PC-9 (cell line): Measurements from ENCODE around the gene RYR2. TPM values are rescaled to one million over a fixed set of nuclear protein-coding genes. Genes with fewer than 3 reads are reported as not detected.

Source experiments
- BruUV-seq: library from RNA; stranded (reverse); fragments of 400-500 nt; replicated peaks from 2 replicates; lab custom pipeline; 2021; lab: Mats Ljungman, UMichigan
- CTCF ChIA-PET: fragments of 300-600 bp; sonication (Branson Sonifier 250); formaldehyde crosslinking; loops from one replicate; lab custom pipeline; 2022; ENCODE audit warnings: antibody characterized with exemption; lab: Charles Lee
- POLR2A ChIA-PET: fragments of 300-600 bp; sonication (Branson Sonifier 250); formaldehyde crosslinking; loops from one replicate; lab custom pipeline; 2022; ENCODE audit warnings: antibody characterized with exemption; ENCODE audit not compliant: unreplicated experiment; lab: Charles Lee
- DNase-seq, 2 experiments: peaks; one replicate each; pipeline versions ENCODE4 v3.0.0 to v3.0.0-alpha.2; 2015 to 2022; ENCODE audit warnings: mixed read lengths in 1 of 2
- H2AFZ ChIP-seq: fragments of 200-600 bp; sonication (generic); 2 replicates; pipeline ENCODE4 v1.8.1; 2017; ENCODE audit warnings: antibody characterized with exemption
- H3F3A ChIP-seq: fragments of 200-600 bp; sonication (generic); 2 replicates; pipeline ENCODE4 v1.8.1; 2017; ENCODE audit warnings: antibody characterized with exemption, mild to moderate bottlenecking, low read depth; ENCODE audit not compliant: insufficient read depth
- H3K27ac ChIP-seq: fragments of 200-600 bp; sonication (generic); 2 replicates; pipeline ENCODE4 v1.6.1; 2016; ENCODE audit warnings: mixed run types
- H3K27me3 ChIP-seq: fragments of 200-600 bp; sonication (generic); 2 replicates; pipeline ENCODE4 v1.6.1; 2016; ENCODE audit warnings: low read depth, mixed run types; ENCODE audit not compliant: insufficient read depth
- H3K36me3 ChIP-seq: fragments of 200-600 bp; sonication (generic); 2 replicates; pipeline ENCODE4 v1.6.1; 2016; ENCODE audit warnings: low read depth, mixed run types
- H3K4me1 ChIP-seq: fragments of 200-600 bp; sonication (generic); replicated peaks from 2 replicates; pipeline ENCODE4 v1.6.1; 2016; ENCODE audit warnings: mixed run types; ENCODE audit not compliant: insufficient read depth
- H3K4me2 ChIP-seq: fragments of 200-600 bp; sonication (generic); 2 replicates; pipeline ENCODE4 v1.6.1; 2017; ENCODE audit warnings: mixed run types
- H3K4me3 ChIP-seq: fragments of 200-600 bp; sonication (generic); 2 replicates; pipeline ENCODE4 v1.6.1; 2016; ENCODE audit warnings: mixed run types
- H3K79me2 ChIP-seq: fragments of 200-600 bp; sonication (generic); 2 replicates; pipeline ENCODE4 v1.6.1; 2017; ENCODE audit warnings: low read depth, mixed run types
- H3K9me2 ChIP-seq: fragments of 200-600 bp; sonication (generic); 2 replicates; pipeline ENCODE4 v1.8.1; 2017; ENCODE audit warnings: mild to moderate bottlenecking; ENCODE audit not compliant: insufficient read depth
- H3K9me3 ChIP-seq: fragments of 200-600 bp; sonication (generic); 2 replicates; pipeline ENCODE4 v1.8.1; 2016; ENCODE audit warnings: low read depth; ENCODE audit not compliant: insufficient read depth
- H4K20me1 ChIP-seq: fragments of 200-600 bp; sonication (generic); 2 replicates; pipeline ENCODE4 v1.8.1; 2017; ENCODE audit not compliant: insufficient read depth
- CTCF ChIP-seq: fragments of 200-600 bp; sonication (generic); conservative IDR thresholded peaks from 2 replicates; pipeline ENCODE4 v1.6.1; 2017; ENCODE audit warnings: mixed run types, antibody characterized with exemption, mild to moderate bottlenecking, moderate library complexity
- EZH2 ChIP-seq: fragments of 200-600 bp; sonication (generic); IDR thresholded peaks from 2 replicates; pipeline ENCODE4 v1.8.0; 2017; ENCODE audit warnings: antibody characterized with exemption, low read depth
- intact Hi-C: fragments of 100-400 bp; cut with micrococcal nuclease; formaldehyde crosslinking; loops from one replicate; pipeline ENCODE4 v1.10.0; 2022; ENCODE audit not compliant: unreplicated experiment
- total RNA-seq: library from RNA; stranded (reverse); gene quantifications from 2 replicates; pipeline ENCODE4 v1.2.3, GENCODE V29; 2021

Gene RYR2
- total RNA-seq, 1 experiment from 2014 or later, result not detected

GRCh38 chr1:237634922-237635321 is 592.9 kb downstream of the RYR2 start:
- no TSS peak for BruUV-seq
- Histone ChIP-seq H3K9me3 (no peaks in the 10 kb centered on the region), H4K20me1 (no peaks in the 10 kb centered on the region; the same call in 1 of the 2 replicates), H3K9me2 (no peaks in the 10 kb centered on the region; the same call in 1 of the 2 replicates), H3K79me2 (no peaks in the 10 kb centered on the region), H2AFZ (no peak overlapping the region), H3K4me3 (no peak overlapping the region), H3F3A (no peaks in the 10 kb centered on the region), H3K4me1 (no peaks in the 10 kb centered on the region), H3K27ac (no peak overlapping the region), H3K4me2 (no peak overlapping the region), H3K36me3 (no peaks in the 10 kb centered on the region), H3K27me3 (no peaks in the 10 kb centered on the region; the same call in 1 of the 2 replicates)
- POLR2A ChIA-PET, result no interaction called here
- no peak for TF ChIP-seq CTCF
- TF ChIP-seq EZH2, result no peak
- no peak for DNase-seq
- intact Hi-C loops, result no loop called here
- CTCF ChIA-PET, result no interaction called here

GRCh38 chr1:237638555-237638954 is 596.6 kb downstream of the RYR2 start:
- DNase-seq, result no peak
- no TSS peak for BruUV-seq
- H3K4me3 ChIP-seq, result no peak overlapping the region
- ChIA-PET CTCF (no interaction called here), POLR2A (no interaction called here)
- intact Hi-C loops, result no loop called here
- H3K9me2 ChIP-seq, result no peaks in the 10 kb centered on the region
- no peak overlapping the region for H2AFZ ChIP-seq
- H3K27me3 ChIP-seq, result no peaks in the 10 kb centered on the region; the same call in 1 of the 2 replicates
- TF ChIP-seq CTCF, result no peak
- no peak for TF ChIP-seq EZH2
- no peak overlapping the region for H3K4me2 ChIP-seq
- H3K27ac ChIP-seq, result no peak overlapping the region
- H3K4me1 ChIP-seq, result no peaks in the 10 kb centered on the region
- no peaks in the 10 kb centered on the region for H3K9me3 ChIP-seq
- H3K36me3 ChIP-seq, result no peaks in the 10 kb centered on the region
- H4K20me1 ChIP-seq, result no peaks in the 10 kb centered on the region
- no peaks in the 10 kb centered on the region for H3K79me2 ChIP-seq
- H3F3A ChIP-seq, result no peaks in the 10 kb centered on the region

- H4K20me1 ChIP-seq, result no peaks in the 10 kb centered on the region
- no peak for TF ChIP-seq CTCF
- TF ChIP-seq EZH2, result no peak
- H3K9me2 ChIP-seq, result no peaks in the 10 kb centered on the region
- CTCF ChIA-PET, result no interaction called here
- H3K36me3 ChIP-seq, result no peaks in the 10 kb centered on the region
- H3F3A ChIP-seq, result no peaks in the 10 kb centered on the region
- BruUV-seq, result no TSS peak
- intact Hi-C loops, result no loop called here
- no peak for DNase-seq
- no peak overlapping the region for H2AFZ ChIP-seq
- POLR2A ChIA-PET, result no interaction called here
- no peaks in the 10 kb centered on the region for H3K9me3 ChIP-seq
- H3K79me2 ChIP-seq, result no peaks in the 10 kb centered on the region
- H3K27ac ChIP-seq, result no peak overlapping the region
- H3K4me1 ChIP-seq, result no peaks in the 10 kb centered on the region
- no peaks in the 10 kb centered on the region; the same call in 1 of the 2 replicates for H3K27me3 ChIP-seq
- H3K4me2 ChIP-seq, result no peak overlapping the region
- H3K4me3 ChIP-seq, result no peak overlapping the region
Measured at GRCh38 chr1:237640011-237640671, 598.2 kb downstream of the RYR2 start.
